ENCODE results near the gene BSG.

Gene BSG

DNA sequence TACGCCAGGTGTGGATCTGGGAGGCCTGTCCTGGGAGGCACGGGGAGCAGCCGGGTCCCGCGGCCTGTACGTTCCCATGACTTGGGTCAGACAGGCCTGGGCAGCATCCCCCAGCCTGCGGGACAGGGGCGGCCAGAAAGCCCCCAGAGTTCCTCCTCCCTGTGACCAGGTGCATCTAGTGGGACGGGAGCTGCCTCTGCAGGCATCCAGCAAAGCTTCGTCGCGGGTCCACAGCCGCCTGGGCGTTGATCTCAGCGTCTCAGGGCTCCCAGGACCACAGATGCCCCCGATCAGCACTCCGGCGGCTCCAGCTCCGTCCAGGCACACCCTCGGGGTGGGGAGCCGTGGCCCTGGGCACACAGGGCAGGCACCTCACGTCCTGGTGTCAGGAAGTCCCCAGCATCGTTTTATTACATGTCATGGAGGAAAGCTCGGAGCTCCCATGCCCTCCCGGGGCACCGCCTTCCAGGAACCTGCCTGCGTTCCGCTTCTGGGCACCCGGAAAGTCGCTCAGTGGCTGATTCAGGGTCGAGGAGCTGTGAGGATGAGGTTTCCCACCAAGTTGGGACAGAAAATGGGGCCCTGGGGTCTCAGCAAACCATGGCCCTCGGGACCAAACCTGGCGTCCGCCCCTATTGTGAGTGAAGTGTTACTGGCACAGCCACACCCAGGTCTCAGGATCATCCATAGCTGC is 30.1 kb upstream of the BSG start:
- TF ChIP-seq, protein P1, sequence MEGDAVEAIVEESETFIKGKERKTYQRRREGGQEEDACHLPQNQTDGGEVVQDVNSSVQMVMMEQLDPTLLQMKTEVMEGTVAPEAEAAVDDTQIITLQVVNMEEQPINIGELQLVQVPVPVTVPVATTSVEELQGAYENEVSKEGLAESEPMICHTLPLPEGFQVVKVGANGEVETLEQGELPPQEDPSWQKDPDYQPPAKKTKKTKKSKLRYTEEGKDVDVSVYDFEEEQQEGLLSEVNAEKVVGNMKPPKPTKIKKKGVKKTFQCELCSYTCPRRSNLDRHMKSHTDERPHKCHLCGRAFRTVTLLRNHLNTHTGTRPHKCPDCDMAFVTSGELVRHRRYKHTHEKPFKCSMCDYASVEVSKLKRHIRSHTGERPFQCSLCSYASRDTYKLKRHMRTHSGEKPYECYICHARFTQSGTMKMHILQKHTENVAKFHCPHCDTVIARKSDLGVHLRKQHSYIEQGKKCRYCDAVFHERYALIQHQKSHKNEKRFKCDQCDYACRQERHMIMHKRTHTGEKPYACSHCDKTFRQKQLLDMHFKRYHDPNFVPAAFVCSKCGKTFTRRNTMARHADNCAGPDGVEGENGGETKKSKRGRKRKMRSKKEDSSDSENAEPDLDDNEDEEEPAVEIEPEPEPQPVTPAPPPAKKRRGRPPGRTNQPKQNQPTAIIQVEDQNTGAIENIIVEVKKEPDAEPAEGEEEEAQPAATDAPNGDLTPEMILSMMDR (IDR thresholded peaks at IDR 0.05; ENCODE audit: insufficient read depth, missing control alignments): no peak
- FAIRE-seq (no peak), DNase-seq (ENCODE audit: insufficient read length, low spot score) (no peak)

GRCh38 chr19:543910-544608 is 28.3 kb upstream of the BSG start, which contains the start of gene GZMM:
GZMM (plus strand) TSS chr19:544053; CDS start chr19:544072, 19 bp downstream.
- FAIRE-seq (no peak), DNase-seq (ENCODE audit: insufficient read length, low spot score) (no peak)
- TF ChIP-seq, protein P1 (IDR thresholded peaks at IDR 0.05; ENCODE audit: insufficient read depth, missing control alignments): no peak

GRCh38 chr19:547117-547516 is 25.3 kb upstream of the BSG start:
- FAIRE-seq (no peak), DNase-seq (ENCODE audit: insufficient read length, low spot score) (no peak)
- TF ChIP-seq, protein P1 (IDR thresholded peaks at IDR 0.05; ENCODE audit: insufficient read depth, missing control alignments): no peak

DNA sequence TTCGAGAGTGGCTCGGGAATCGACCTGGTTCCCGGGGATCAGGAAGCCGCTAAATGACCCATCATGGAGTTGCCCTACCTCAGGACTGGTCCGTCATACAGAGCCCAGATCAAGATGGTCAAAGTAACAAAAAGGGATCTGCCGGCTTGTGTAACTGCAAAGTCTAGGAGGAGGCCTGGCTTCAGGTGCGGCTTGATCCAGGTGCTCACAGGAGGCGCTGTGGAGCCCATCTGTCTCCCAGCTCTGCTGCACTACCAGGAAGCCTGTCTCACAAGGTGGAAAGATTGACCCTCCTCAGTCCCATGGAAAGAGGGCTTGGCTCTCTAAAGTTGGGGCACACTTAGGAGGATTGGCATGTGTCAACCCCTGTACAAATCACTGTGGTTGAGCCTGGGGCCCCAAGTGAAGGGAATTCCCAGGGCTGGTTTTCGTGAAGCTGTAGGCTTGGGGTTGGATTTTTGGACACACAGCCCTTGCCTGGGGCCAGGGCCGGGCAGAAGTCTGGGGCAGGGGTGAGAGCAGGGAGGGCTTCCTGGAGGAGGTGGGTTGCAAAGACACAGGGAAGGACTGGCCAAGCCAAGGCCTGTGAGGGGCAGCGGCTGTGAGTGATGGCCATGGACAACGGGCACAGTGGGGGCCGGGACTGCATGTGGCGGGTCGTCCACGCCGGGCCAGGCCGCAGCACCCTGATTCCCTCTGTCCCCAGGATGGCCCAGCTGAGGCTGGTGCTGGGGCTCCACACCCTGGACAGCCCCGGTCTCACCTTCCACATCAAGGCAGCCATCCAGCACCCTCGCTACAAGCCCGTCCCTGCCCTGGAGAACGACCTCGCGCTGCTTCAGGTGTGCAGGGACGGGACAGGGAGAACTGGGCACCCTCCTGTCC is 24.3 kb upstream of the BSG start:
- no peak for DNase-seq (ENCODE audit: insufficient read length, low spot score)
- TF ChIP-seq, protein P1 (IDR thresholded peaks at IDR 0.05; ENCODE audit: insufficient read depth, missing control alignments): no peak
- no peak for FAIRE-seq

DNA sequence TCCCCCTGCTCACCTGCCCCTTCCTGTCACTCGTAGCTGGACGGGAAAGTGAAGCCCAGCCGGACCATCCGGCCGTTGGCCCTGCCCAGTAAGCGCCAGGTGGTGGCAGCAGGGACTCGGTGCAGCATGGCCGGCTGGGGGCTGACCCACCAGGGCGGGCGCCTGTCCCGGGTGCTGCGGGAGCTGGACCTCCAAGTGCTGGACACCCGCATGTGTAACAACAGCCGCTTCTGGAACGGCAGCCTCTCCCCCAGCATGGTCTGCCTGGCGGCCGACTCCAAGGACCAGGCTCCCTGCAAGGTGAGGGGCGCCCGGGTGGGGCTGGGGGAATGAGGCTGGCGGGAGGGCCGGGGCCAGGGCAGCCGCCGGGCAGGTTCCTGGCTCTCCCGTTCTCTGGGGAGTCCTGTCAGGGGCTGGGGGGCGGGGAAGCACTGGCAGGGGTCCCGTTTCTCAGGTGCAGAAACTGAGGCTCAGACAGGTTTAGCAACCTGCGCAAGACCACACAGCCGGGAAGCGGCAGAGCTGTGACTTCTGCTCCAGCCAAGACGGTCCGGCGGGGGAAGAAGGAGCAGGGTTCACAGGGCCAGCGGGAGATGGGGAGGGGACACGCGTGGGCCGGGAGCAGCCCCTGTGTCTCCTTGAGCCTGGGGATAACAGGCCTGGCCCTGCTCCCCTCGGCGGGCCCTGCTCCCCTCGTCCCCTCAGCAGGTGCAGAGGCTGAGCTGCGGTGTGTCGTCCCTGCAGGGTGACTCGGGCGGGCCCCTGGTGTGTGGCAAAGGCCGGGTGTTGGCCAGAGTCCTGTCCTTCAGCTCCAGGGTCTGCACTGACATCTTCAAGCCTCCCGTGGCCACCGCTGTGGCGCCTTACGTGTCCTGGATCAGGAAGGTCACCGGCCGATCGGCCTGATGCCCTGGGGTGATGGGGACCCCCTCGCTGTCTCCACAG is 23.2 kb upstream of the BSG start:
- TF ChIP-seq, protein P1 (IDR thresholded peaks at IDR 0.05; ENCODE audit: insufficient read depth, missing control alignments): no peak
- no peak for FAIRE-seq
- DNase-seq (ENCODE audit: insufficient read length, low spot score): no peak

GRCh38 chr19:554817-555216 is 17.6 kb upstream of the BSG start:
- TF ChIP-seq, protein P1 (IDR thresholded peaks at IDR 0.05; ENCODE audit: insufficient read depth, missing control alignments): no peak
- DNase-seq (ENCODE audit: insufficient read length, low spot score) (no peak), FAIRE-seq (no peak)

Measured in D721Med (cell line).